ENCODE measurements around the gene KLRG1.

KLRG1 gene

GRCh38 chr12:9037431-9037830 lies 48.1 kb downstream of the KLRG1 start:
- DNase-seq (ENCODE audit: low read depth) = no peak
- H3K4me3 ChIP-seq (ENCODE audit: low read depth, low read length) = no peak overlapping the region
- TF ChIP-seq CTCF (IDR thresholded peaks at IDR 0.05; ENCODE audit: low read depth, low read length) = no peak
- no peak for TF ChIP-seq MYC (IDR thresholded peaks at IDR 0.05; ENCODE audit: low read depth, low read length)
- no peak for TF ChIP-seq POLR2A (IDR thresholded peaks at IDR 0.05; ENCODE audit: extremely low read depth, insufficient read length)
- TF ChIP-seq MAX (IDR thresholded peaks at IDR 0.05; ENCODE audit: low read depth, low read length) = no peak

- peak; percentile 50 for DNase-seq (ENCODE audit: low read depth)
- no peak overlapping the region for H3K4me3 ChIP-seq (ENCODE audit: low read depth, low read length)
- TF ChIP-seq MYC (IDR thresholded peaks at IDR 0.05; ENCODE audit: low read depth, low read length) (no peak), POLR2A (IDR thresholded peaks at IDR 0.05; ENCODE audit: extremely low read depth, insufficient read length) (no peak), CTCF (IDR thresholded peaks at IDR 0.05; ENCODE audit: low read depth, low read length) (peak; percentile 55), MAX (IDR thresholded peaks at IDR 0.05; ENCODE audit: low read depth, low read length) (no peak)
Measured at GRCh38 chr12:9039397-9039977, 50.1 kb downstream of the KLRG1 start.

- no peak for TF ChIP-seq CTCF (IDR thresholded peaks at IDR 0.05; ENCODE audit: low read depth, low read length)
- no peak for TF ChIP-seq MYC (IDR thresholded peaks at IDR 0.05; ENCODE audit: low read depth, low read length)
- TF ChIP-seq MAX (IDR thresholded peaks at IDR 0.05; ENCODE audit: low read depth, low read length) = no peak
- TF ChIP-seq POLR2A (IDR thresholded peaks at IDR 0.05; ENCODE audit: extremely low read depth, insufficient read length) = no peak
- no peak overlapping the region for H3K4me3 ChIP-seq (ENCODE audit: low read depth, low read length)
- no peak for DNase-seq (ENCODE audit: low read depth)
Measured at GRCh38 chr12:9040484-9041186, 51.3 kb downstream of the KLRG1 start.

- no peak for TF ChIP-seq POLR2A (IDR thresholded peaks at IDR 0.05; ENCODE audit: extremely low read depth, insufficient read length)
- TF ChIP-seq MYC (IDR thresholded peaks at IDR 0.05; ENCODE audit: low read depth, low read length) = no peak
- TF ChIP-seq CTCF (IDR thresholded peaks at IDR 0.05; ENCODE audit: low read depth, low read length) = no peak
- TF ChIP-seq MAX (IDR thresholded peaks at IDR 0.05; ENCODE audit: low read depth, low read length) = no peak
- DNase-seq (ENCODE audit: low read depth) = no peak
- no peak overlapping the region for H3K4me3 ChIP-seq (ENCODE audit: low read depth, low read length)
Measured at GRCh38 chr12:9041321-9041720, 52.0 kb downstream of the KLRG1 start.

GRCh38 chr12:9043766-9044165 lies 54.4 kb downstream of the KLRG1 start:
- DNase-seq (ENCODE audit: low read depth) = no peak
- H3K4me3 ChIP-seq (ENCODE audit: low read depth, low read length) = no peak overlapping the region
- TF ChIP-seq MYC (IDR thresholded peaks at IDR 0.05; ENCODE audit: low read depth, low read length) (no peak), POLR2A (IDR thresholded peaks at IDR 0.05; ENCODE audit: extremely low read depth, insufficient read length) (no peak), CTCF (IDR thresholded peaks at IDR 0.05; ENCODE audit: low read depth, low read length) (no peak), MAX (IDR thresholded peaks at IDR 0.05; ENCODE audit: low read depth, low read length) (no peak)

Measured in NB4 (cell line).